CD4-positive, alpha-beta T cell treated with Interferon alpha-2 for 1 hour (primary cell): ENCODE measurements around the gene KLF16.

Experiments
- DNase-seq, 2 donors: peaks; one replicate each; pipeline ENCODE4 v3.0.0-alpha.2; 2020 to 2022

The KLF16 gene

GRCh38 chr19:1805401-1806183, 57.8 kb downstream of the KLF16 start:
- no peak for DNase-seq

- no peak for DNase-seq
Measured at GRCh38 chr19:1804858-1805257, 58.5 kb downstream of the KLF16 start.
